IMR-90 (cell line): ENCODE results near the gene DLD. TPM values are rescaled to one million over a fixed set of nuclear protein-coding genes. Genes with fewer than 3 reads are reported as not detected.

Experiments used
- ATAC-seq: fragments of 200-7000 bp; cut with Tn5 transposase; 2 replicates; pipeline ENCODE4 v1.9.1; 2020; ENCODE audit warnings: low read depth, mild to moderate bottlenecking, moderate library complexity
- BruUV-seq: library from RNA; stranded (reverse); fragments of 400-500 nt; replicated peaks from 2 replicates; lab custom pipeline; 2021; lab: Mats Ljungman, UMichigan
- CTCF ChIA-PET: fragments of 300-600 bp; formaldehyde crosslinking; extraction: SDS; loops from one replicate; lab custom pipeline; 2021; ENCODE audit warnings: antibody characterized with exemption; lab: Yijun Ruan, JAX
- POLR2A ChIA-PET: fragments of 300-600 bp; sonication (Branson Sonifier 250); formaldehyde crosslinking; loops from one replicate; lab custom pipeline; 2022; ENCODE audit warnings: antibody characterized with exemption; ENCODE audit not compliant: unreplicated experiment; lab: Charles Lee
- DNase-seq: peaks from one replicate; pipeline ENCODE4 v3.0.0; 2013
- H2AFZ ChIP-seq: replicated peaks from 2 replicates; pipeline ENCODE3; 2013; ENCODE audit warnings: low read length, mild to moderate bottlenecking; ENCODE audit not compliant: poor library complexity
- H2AK5ac ChIP-seq: 2 replicates; pipeline ENCODE4 v1.6.1; 2013; ENCODE audit warnings: low read depth, low read length, inconsistent platforms
- H2AK9ac ChIP-seq: replicated peaks from 2 replicates; pipeline ENCODE3; 2013; ENCODE audit warnings: mild to moderate bottlenecking, low read depth, low read length, moderate library complexity; ENCODE audit not compliant: poor library complexity
- H2BK120ac ChIP-seq: 2 replicates; pipeline ENCODE4 v1.6.1; 2013; ENCODE audit warnings: low read depth, low read length, inconsistent platforms
- H2BK15ac ChIP-seq: 3 replicates; pipeline ENCODE4 v1.6.1; 2013; ENCODE audit warnings: low read depth, low read length, inconsistent platforms
- H2BK20ac ChIP-seq: 2 replicates; pipeline ENCODE4 v1.6.1; 2013; ENCODE audit warnings: low read depth, mild to moderate bottlenecking, inconsistent platforms, low read length, moderate library complexity
- H2BK5ac ChIP-seq: 2 replicates; pipeline ENCODE4 v1.6.1; 2013; ENCODE audit warnings: mild to moderate bottlenecking, low read depth, low read length, inconsistent platforms; ENCODE audit not compliant: poor library complexity, severe bottlenecking
- H3K14ac ChIP-seq: replicated peaks from 2 replicates; pipeline ENCODE4 v1.6.1; 2013; ENCODE audit warnings: low read depth, low read length, inconsistent platforms
- H3K18ac ChIP-seq: 2 replicates; pipeline ENCODE4 v1.6.1; 2013; ENCODE audit warnings: low read depth, low read length, control low read depth
- H3K23ac ChIP-seq: 2 replicates; pipeline ENCODE4 v1.6.1; 2013; ENCODE audit warnings: low read depth, low read length, inconsistent platforms
- H3K27ac ChIP-seq: 2 replicates; pipeline ENCODE4 v1.5.1; 2013; ENCODE audit warnings: mild to moderate bottlenecking, control low read depth, low read length; ENCODE audit not compliant: insufficient read depth
- H3K27me3 ChIP-seq: 2 replicates; pipeline ENCODE4 v1.6.1; 2013; ENCODE audit warnings: low read length; ENCODE audit not compliant: control insufficient read depth, insufficient read depth
- H3K36me3 ChIP-seq: 2 replicates; pipeline ENCODE4 v1.6.1; 2013; ENCODE audit warnings: low read length, mixed read lengths; ENCODE audit not compliant: control insufficient read depth, insufficient read depth
- H3K4ac ChIP-seq: 2 replicates; pipeline ENCODE4 v1.6.1; 2013; ENCODE audit warnings: low read depth, low read length, inconsistent platforms
- H3K4me1 ChIP-seq: 2 replicates; pipeline ENCODE4 v1.6.1; 2013; ENCODE audit warnings: low read length, mixed read lengths; ENCODE audit not compliant: control insufficient read depth, insufficient read depth
- H3K4me2 ChIP-seq: 2 replicates; pipeline ENCODE4 v1.6.1; 2013; ENCODE audit warnings: low read depth, mild to moderate bottlenecking, control low read depth, low read length, moderate library complexity
- H3K4me3 ChIP-seq: 2 replicates; pipeline ENCODE4 v1.5.1; 2013; ENCODE audit warnings: low read depth, mild to moderate bottlenecking, control low read depth, low read length, moderate library complexity; ENCODE audit not compliant: insufficient read depth
- H3K56ac ChIP-seq: 2 replicates; pipeline ENCODE4 v1.6.1; 2013; ENCODE audit warnings: low read length, inconsistent platforms; ENCODE audit not compliant: insufficient read depth; ENCODE audit errors: extremely low read depth
- H3K79me1 ChIP-seq, 2 experiments: 2 replicates each; pipeline ENCODE4 v1.6.1; 2013; ENCODE audit warnings: low read length in 2 of 2, inconsistent platforms in 1 of 2, low read depth in 1 of 2
- H3K9ac ChIP-seq: 2 replicates; pipeline ENCODE4 v1.6.1; 2013; ENCODE audit warnings: low read depth, low read length, control low read depth
- H3K9me1 ChIP-seq: 2 replicates; pipeline ENCODE4 v1.6.1; 2013; ENCODE audit warnings: low read length, inconsistent platforms; ENCODE audit not compliant: insufficient read depth
- H3K9me3 ChIP-seq: 2 replicates; pipeline ENCODE4 v1.6.1; 2013; ENCODE audit warnings: low read length; ENCODE audit not compliant: control insufficient read depth, insufficient read depth
- H4K20me1 ChIP-seq: 2 replicates; pipeline ENCODE4 v1.6.1; 2013; ENCODE audit warnings: low read length, inconsistent platforms; ENCODE audit not compliant: insufficient read depth
- H4K5ac ChIP-seq: 2 replicates; pipeline ENCODE4 v1.6.1; 2013; ENCODE audit warnings: mild to moderate bottlenecking, low read depth, low read length, control low read depth
- H4K8ac ChIP-seq, 2 experiments: 2 replicates each; pipeline ENCODE4 v1.6.1; 2013; ENCODE audit warnings: low read depth in 2 of 2, low read length in 2 of 2, control low read depth in 1 of 2, inconsistent platforms in 1 of 2
- H4K91ac ChIP-seq: 2 replicates; pipeline ENCODE4 v1.6.1; 2013; ENCODE audit warnings: low read depth, low read length, inconsistent platforms; ENCODE audit not compliant: insufficient read depth
- BHLHE40 ChIP-seq: fragments of 150-350 bp; IDR thresholded peaks from 2 replicates; pipeline ENCODE4 v1.6.1; 2016; ENCODE audit warnings: mild to moderate bottlenecking, low read depth, low read length
- CEBPB ChIP-seq: IDR thresholded peaks from 2 replicates; pipeline ENCODE4 v1.6.1; 2012; ENCODE audit warnings: low read depth, low read length, improper control_type of control experiment
- CHD1 ChIP-seq: IDR thresholded peaks from 2 replicates; pipeline ENCODE4 v1.6.1; 2012; ENCODE audit warnings: low read depth, low read length, improper control_type of control experiment
- CTCF ChIP-seq: conservative IDR thresholded peaks from 2 replicates; pipeline ENCODE4 v1.5.1; 2012; ENCODE audit warnings: mild to moderate bottlenecking, low read depth, low read length, improper control_type of control experiment
- ELK1 ChIP-seq: fragments of 150-350 bp; IDR thresholded peaks from 2 replicates; pipeline ENCODE4 v1.6.1; 2016; ENCODE audit warnings: low read depth, mild to moderate bottlenecking, low read length, moderate library complexity, borderline replicate concordance
- FOS ChIP-seq: fragments of 150-350 bp; IDR thresholded peaks from 2 replicates; pipeline ENCODE4 v1.6.1; 2016; ENCODE audit warnings: low read depth, low read length
- MAFK ChIP-seq: IDR thresholded peaks from 2 replicates; pipeline ENCODE4 v1.6.1; 2012; ENCODE audit warnings: low read depth, low read length, improper control_type of control experiment
- MAZ ChIP-seq: IDR thresholded peaks from 2 replicates; pipeline ENCODE4 v1.6.1; 2012; ENCODE audit warnings: low read depth, mild to moderate bottlenecking, low read length, improper control_type of control experiment, moderate library complexity, borderline replicate concordance
- MXI1 ChIP-seq: IDR thresholded peaks from 2 replicates; pipeline ENCODE4 v1.6.1; 2012; ENCODE audit warnings: low read depth, mild to moderate bottlenecking, low read length, moderate library complexity, borderline replicate concordance
- NFE2L2 ChIP-seq: fragments of 150-350 bp; IDR thresholded peaks from 2 replicates; pipeline ENCODE4 v1.6.1; 2016; ENCODE audit warnings: low read depth, mild to moderate bottlenecking, low read length
- POLR2A ChIP-seq: IDR thresholded peaks from 2 replicates; pipeline ENCODE4 v1.6.1; 2012; ENCODE audit warnings: mild to moderate bottlenecking, low read depth, low read length
- RAD21 ChIP-seq: IDR thresholded peaks from 2 replicates; pipeline ENCODE4 v1.6.1; 2012; ENCODE audit warnings: low read length, improper control_type of control experiment
- RCOR1 ChIP-seq: IDR thresholded peaks from 2 replicates; pipeline ENCODE4 v1.6.1; 2012; ENCODE audit warnings: mild to moderate bottlenecking, low read length, improper control_type of control experiment; ENCODE audit not compliant: insufficient replicate concordance
- SMC3 ChIP-seq: fragments of 150-350 bp; IDR thresholded peaks from 2 replicates; pipeline ENCODE4 v1.6.1; 2016; ENCODE audit warnings: low read depth, mild to moderate bottlenecking, antibody characterized with exemption, low read length, moderate library complexity
- USF2 ChIP-seq: fragments of 150-350 bp; IDR thresholded peaks from 2 replicates; pipeline ENCODE4 v1.6.1; 2017; ENCODE audit warnings: mild to moderate bottlenecking, antibody characterized with exemption, low read length, low read depth
- WGBS, 2 experiments: methylation state at CpG; one replicate each; pipeline versions ENCODE4 v1.1.5 to v1.1.7; 2013; ENCODE audit warnings: missing lambda C conversion rate in 2 of 2; ENCODE audit not compliant: insufficient read length in 1 of 2; ENCODE audit errors: extremely low coverage in 2 of 2; 5-methylcytosine and 5-hydroxymethylcytosine counted together
- dilution Hi-C: fragments of 300-500 bp; cut with HindIII; formaldehyde crosslinking; loops from one replicate; pipeline ENCODE4 v1.14.3; 2018; ENCODE audit warnings: low sequenced_read_pairs; ENCODE audit not compliant: unreplicated experiment
- in situ Hi-C: fragments of 300-500 bp; cut with MboI; formaldehyde crosslinking; loops from 3 replicates; pipeline ENCODE4 v1.14.3; 2019; ENCODE audit warnings: low sequenced_read_pairs, inconsistent platforms, mixed read lengths
- intact Hi-C: fragments of 100-400 bp; cut with micrococcal nuclease; formaldehyde crosslinking; loops from 2 replicates; pipeline ENCODE4 v1.10.0; 2022
- polyA plus RNA-seq, 3 experiments: library from polyadenylated mRNA; depleted of rRNA; stranded (reverse); fragments of >200 nt; gene quantifications; 2 replicates each; pipeline ENCODE4 v1.2.3, GENCODE V29; 2012; ENCODE audit warnings: low replicate concordance in 1 of 3
- total RNA-seq: library from RNA; depleted of rRNA; stranded (reverse); fragments of >200 nt; gene quantifications from 2 replicates; pipeline ENCODE4 v1.2.3, GENCODE V29; 2012

DLD gene
- total and polyA plus RNA-seq, 2 of the 4 experiments (the other 2 are of a cell fraction) = 121 to 361 TPM

- Histone ChIP-seq H2BK15ac (no peak overlapping the region), H3K4me1 (peaks cover 8% of the 10 kb centered on the region), H2BK20ac (no peak overlapping the region), H3K23ac (no peak overlapping the region), H4K20me1 (0 out of 2 replicates have a peak, but pooled peaks cover 4% of the 10 kb centered on the region), H3K79me1 (peaks cover 3 to 21% of the 10 kb centered on the region in 2 experiments; a peak in 2 of 4 replicates), H2AFZ (no peak overlapping the region), H4K5ac (no peak overlapping the region), H2BK120ac (no peak overlapping the region), H3K14ac (no peak overlapping the region), H2AK5ac (no peak overlapping the region), H3K9me3 (no peaks in the 10 kb centered on the region), H2AK9ac (no peak overlapping the region), H3K4ac (no peak overlapping the region), H3K4me2 (no peak overlapping the region), H3K18ac (no peak overlapping the region), H2BK5ac (no peak overlapping the region), H3K36me3 (peaks cover 51% of the 10 kb centered on the region), H3K56ac (no peak overlapping the region), H3K27ac (no peak overlapping the region), H3K9ac (no peak overlapping the region), H3K27me3 (no peaks in the 10 kb centered on the region), H3K4me3 (no peak overlapping the region), H4K91ac (no peak overlapping the region), H3K9me1 (peaks cover 11% of the 10 kb centered on the region), H4K8ac (no peak overlapping the region)
- no peak for DNase-seq
- BruUV-seq = no TSS peak
- whole genome bisulfite sequencing, 2 experiments = no CpG with 5 or more reads among the region's 5 CpGs
- intact Hi-C loops (no loop called here), dilution Hi-C loops (no loop called here), in situ Hi-C loops (no loop called here)
- no peak for ATAC-seq
- ChIA-PET CTCF (interaction anchor here (1.2 kb wide), 1 partner anchor 12 kb away, joined by 3 read pairs; no protein-coding TSS in a partner anchor), POLR2A (interaction anchor here (0.7 kb wide), 1 partner anchor 162 kb away, joined by 3 read pairs; no protein-coding TSS in a partner anchor)
- TF ChIP-seq SMC3 = no peak
- TF ChIP-seq ELK1 = no peak
- TF ChIP-seq BHLHE40 = no peak
- no peak for TF ChIP-seq CHD1
- TF ChIP-seq POLR2A = no peak
- no peak for TF ChIP-seq MXI1
- no peak for TF ChIP-seq RAD21
- no peak for TF ChIP-seq NFE2L2
- TF ChIP-seq CTCF = no peak
- TF ChIP-seq CEBPB = no peak
- TF ChIP-seq MAZ = no peak
- TF ChIP-seq USF2 = no peak
- no peak for TF ChIP-seq RCOR1
- TF ChIP-seq FOS = no peak
- TF ChIP-seq MAFK = no peak
Measured at GRCh38 chr7:107931740-107932515, 40.9 kb downstream of the DLD start.
